Stimulated activated CD4-positive, alpha-beta T cell treated with anti-CD3 and anti-CD28 coated beads, Interleukin-4, amount 100 ng/mL, for 4 hours (primary cell): Measurements from ENCODE around the gene UFSP1.
A peak's percentile ranks its signal among the peaks of the same experiment; 100 is the strongest.

ENCODE experiments used
- DNase-seq, 2 experiments: peaks; one replicate each; pipeline ENCODE4 v3.0.0-alpha.2; 2020

The UFSP1 gene

DNA sequence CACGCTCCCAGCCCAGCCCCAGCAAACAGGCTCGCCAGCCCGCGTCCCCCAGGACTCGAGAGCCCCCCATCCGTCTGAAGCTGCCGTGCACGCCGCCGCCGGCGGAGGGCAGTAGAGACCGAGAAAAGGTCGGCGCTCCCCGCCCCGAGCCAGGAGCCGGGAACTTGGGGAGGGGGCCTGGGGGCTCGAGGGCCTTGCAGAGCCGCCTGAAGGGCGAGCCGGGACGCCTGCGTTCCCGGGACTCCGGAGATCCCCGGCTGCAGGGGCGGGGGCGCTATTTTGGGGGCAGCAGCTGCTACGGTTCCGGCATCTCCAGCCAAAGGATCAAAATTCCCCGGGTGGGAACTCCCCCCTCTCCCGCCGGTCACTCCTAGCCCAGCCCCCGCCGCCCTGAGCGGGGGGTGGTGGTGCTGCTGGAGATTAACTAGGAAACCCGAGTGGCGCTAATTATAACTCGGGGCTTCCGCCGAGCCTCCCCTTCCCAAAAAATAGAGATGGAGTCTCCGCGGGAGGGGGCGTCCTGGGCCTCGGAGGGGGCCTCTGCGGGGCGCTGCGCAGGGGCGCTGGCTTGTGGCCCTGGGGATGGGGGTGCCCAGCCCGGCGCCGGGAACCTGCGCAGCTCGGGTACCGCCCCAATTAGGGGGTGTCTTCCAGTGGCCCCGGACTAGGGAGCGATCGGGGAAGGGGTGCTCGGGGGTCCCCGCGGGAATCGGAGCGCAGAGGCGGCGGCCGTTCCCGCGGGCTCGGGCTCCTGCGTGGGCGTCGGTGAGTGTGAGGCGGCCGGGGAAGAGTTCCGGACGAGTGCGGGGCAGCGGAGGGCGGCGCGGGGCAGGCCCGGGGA is 5.6 kb upstream of the UFSP1 start:
- peak; percentile 39 to 63 for DNase-seq

DNA sequence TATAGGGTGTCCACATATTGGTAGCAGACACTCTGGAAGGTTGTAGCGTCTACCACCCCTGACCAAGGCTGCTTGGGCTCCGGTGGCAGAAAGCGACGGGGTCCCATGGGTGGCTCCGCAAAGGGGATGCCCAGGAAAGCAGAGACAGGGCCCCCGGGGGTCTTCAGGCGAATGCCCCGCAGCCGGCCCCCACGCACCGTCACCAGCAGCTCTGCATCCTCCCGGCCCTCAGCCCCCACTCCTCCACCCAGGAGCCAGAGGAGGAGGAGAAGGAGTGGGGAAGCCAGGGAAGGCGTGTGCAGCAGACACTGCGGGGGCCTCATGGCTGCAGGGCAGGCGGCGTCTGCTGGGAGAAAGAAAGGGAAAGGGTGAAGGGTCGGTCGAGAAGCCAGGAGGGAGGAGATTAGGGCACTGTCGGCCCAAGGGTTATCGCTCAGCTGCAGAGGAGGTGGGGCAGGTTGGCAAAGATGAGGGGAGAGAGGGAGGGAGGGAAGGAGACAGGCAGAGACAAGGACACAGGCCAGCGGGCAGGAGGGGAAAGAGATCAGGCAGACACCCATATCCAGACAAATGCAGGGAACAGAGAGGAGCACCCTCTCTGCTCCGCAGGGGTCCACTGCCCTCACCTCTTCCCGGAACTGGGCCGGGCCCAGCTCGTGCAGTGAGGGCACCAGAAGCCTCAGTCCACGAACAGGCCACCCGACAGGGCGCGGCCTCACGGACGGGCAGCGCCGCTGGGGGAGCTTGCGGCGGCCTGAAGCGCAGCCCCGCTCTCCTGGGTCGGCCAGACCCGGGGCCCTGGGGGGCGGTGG is 4.6 kb upstream of the UFSP1 start:
- DNase-seq = no peak

DNA sequence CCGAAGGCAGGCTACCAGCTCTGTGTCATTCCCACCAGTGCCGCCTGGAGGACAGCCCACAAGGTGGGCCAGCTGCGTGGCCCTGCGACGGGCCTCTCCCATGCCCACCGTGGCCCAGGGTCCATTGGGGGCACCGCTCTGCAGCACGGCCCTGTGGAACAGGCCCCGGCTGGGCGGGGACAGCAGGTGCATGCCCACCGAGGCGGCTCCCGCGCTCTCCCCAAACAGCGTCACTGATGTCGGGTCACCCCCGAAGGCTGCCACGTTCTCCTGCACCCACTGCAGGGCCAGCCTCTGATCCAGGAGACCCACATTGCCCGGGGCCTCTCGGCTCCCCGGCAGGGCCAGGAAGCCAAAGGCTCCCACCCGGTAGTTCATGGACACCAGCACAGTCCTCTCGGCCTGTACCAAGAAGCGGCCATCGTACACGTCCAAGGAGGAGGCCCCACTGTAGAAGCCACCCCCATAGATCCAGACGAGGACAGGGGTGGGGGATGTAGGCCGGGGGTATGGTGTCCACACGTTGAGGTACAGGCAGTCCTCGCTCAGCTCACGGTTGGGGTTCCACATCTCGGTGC is 3.9 kb upstream of the UFSP1 start:
- DNase-seq = no peak

DNA sequence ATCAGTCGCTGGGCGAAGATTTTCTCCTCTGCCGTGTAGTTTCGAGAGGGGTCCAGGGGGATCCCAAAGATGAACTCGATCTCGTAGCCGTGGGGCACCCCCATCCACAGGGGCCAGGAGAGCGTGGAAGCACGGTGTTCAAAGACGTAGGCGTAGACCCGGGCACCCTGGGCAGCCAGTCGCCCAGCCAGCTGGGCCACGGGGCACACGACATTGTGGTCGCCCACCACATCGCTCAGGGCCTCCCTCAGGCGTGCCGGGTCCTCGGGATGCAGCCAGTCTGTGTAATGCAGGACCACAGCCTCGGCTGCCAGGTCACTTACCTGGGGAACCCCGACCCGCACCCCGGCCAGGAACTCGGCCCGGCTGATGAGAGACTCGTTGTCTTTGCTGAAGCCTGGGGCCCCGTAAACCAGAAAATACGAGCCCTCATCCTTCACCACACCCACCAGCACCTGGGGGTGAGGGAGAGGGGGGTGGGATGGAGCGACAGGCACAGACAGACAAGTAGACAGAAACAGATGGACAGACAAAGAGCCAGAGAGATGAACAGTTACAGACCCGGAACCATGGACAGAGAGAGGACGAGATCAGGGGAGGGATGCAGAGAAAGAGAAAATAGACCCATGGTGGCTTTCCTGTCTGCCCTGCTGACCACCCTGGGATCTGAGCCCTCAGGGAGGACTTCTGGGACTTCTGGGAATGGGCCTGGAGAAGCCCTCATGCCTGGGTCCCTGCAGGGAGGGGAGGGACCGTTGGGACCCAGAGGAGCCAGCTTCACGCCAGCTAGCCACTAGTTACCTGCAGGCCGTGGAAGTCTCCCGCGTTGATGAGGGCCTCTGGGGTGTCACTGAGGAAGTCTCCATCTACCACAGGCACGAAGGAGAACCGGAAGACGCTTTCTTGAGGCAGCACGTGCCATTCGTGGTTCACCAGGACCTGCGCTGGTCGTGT is 3.1 kb upstream of the UFSP1 start:
- DNase-seq = no peak

DNA sequence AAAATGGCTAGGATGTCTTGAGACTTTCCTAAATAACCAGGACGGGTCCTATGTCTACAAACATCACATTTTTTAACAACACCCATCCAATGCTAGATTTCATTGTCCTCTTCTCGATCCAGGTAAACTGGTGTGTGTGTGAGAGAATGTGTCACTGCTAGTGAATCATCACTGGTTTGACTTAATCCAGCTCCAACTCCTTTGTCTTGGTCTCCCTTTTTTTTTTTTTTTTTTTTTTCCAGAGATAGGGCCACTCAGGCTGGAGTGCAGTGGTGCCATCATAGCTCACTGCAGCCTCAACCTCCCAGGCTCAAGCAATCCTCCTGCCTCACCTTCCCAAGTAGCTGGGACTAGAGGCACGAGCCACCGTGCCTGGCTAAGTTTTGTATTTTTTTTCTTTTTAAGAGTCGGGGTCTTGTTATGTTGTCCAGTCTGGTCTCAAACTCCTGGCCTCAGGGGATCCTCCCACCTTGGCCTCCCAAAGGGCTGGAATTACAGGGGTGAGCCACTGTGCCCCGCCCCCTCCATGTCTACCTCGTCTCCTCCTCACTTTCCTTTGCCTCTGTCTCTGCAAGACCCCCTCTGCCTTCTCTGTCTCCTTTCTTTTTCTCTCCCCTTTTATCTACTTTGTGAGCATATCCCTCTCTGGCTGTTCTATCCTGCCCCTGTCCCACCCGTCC is 2.2 kb upstream of the UFSP1 start:
- no peak for DNase-seq

DNA sequence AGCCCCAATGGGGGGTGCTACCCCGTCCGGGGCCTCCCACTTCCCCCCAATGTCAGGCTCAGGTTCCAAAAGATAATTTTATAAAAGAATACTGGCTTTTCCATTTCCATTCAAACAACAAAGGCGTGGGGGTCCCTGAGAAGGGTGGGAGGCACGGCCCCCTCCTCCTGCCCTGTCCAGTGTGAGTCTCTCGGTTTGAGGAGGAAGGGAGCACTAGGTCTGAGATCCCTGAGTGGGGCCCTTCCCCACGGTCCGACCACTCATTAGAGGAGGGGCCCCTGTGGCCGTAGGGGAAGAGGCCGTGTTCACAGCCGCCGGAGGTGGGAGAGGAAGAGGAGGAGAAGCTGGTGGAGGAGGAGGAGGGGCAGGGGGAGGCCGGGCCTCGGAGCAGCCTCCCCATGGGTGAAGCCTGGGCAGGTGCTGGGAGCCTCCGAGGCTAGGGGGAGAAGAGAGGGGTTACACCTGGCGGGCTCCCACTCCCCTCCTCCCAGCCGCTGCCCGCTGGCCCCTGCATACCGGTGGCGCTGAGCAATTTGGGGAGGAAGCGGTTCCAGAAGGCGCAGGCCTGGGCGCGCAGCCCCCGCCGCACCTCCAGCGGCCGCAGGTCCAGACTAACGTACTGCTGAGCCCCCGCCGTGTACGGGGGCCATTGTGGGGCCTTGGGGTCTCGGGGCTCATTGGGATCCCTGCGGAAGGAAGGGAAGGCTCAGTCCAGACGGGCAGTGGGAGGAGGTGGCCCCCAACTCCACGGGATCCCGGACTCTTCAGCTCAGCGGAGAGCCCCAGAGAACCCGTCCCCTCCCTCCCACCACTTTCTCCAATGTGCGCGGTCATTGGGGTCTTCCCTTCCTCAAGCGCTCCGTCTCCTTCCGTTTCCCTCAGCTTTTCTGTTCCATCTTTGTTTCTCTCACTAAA is 1.4 kb upstream of the UFSP1 start:
- DNase-seq = no peak

DNA sequence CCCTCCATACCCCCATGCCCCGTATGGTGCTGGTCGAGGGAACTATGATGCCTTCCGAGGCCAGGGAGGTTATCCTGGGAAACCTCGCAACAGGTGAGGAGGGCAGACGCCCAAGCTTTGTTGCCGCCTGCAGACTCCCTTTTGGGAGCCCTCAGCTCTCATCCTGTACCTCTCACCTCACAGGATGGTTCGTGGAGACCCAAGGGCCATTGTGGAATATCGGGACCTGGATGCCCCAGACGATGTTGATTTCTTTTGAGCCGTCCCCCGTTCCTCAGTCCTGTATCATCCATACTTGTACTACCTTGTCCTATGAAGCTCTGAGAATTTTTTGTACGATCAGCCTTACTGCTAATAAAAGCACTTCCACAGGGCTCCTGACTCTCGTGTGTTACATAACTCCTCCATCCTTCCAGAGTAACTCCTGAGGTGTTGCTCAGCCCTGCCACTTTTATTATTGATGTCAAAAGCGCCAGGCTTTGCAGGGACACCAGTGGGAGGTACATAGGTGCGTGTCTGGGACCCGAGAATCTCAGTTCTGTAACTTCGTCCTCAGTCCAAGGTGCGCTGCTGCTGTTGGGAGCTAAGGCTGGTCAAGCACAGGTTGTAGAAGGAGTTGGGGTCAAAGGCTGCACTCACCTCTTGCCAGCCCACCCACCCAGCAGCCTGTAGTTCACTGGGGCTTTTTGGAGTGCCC is 1.1 kb downstream of the UFSP1 start:
- DNase-seq = no peak

DNA sequence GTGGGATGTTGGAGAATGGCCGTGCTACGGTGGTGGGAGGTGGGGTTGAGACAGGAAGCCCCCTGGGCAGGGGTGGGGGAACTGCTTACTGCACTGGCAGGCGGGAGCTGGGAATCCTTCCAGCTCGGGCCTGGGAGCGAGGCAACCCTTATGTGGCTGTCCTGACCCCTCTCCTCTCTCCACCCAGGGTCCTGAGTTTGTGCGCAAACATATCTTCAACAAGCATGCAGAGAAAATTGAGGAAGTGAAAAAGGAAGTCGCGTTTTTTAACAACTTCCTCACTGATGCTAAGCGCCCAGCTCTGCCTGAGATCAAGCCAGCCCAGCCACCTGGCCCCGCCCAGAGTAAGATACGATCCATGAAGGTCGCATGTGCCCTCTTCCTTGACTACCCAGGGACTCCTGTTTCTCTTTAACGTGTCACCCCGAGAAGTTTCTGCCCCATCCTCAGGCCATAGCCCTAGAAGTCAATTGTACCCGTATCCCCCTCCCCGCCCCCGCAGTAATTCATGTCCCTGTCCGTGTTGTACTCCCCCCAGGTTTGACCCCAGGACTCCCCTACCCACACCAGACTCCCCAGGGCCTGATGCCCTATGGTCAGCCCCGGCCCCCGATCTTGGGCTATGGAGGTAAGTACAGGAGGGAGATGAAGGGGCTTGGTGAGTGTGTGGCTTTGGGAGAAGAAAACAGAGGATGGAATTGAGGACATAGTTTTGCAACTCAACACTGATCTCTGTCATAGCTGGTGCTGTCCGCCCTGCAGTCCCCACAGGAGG is 1.8 kb downstream of the UFSP1 start:
- peak in 1 of 2 experiments; percentile 40 for DNase-seq

DNA sequence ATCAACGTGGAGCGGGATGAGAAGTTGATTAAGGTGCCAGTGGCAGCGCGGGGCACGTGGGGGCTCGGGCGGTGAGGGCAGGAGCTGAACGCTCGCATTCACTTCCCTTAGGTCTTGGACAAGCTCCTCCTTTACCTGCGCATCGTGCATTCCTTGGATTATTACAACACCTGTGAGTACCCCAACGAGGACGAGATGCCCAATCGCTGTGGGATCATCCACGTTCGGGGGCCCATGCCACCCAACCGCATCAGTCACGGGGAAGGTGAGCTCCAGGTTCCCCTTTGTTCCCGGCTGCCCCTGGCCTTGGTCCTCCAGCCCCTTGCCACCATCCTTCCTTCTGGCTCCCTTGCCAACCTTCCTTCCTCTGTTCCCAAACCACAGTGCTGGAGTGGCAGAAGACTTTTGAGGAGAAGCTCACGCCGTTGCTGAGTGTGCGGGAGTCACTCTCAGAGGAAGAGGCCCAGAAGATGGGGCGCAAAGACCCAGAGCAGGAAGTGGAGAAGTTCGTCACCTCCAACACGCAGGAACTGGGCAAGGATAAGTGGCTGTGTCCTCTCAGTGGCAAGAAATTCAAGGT is 2.5 kb downstream of the UFSP1 start:
- no peak for DNase-seq

DNA sequence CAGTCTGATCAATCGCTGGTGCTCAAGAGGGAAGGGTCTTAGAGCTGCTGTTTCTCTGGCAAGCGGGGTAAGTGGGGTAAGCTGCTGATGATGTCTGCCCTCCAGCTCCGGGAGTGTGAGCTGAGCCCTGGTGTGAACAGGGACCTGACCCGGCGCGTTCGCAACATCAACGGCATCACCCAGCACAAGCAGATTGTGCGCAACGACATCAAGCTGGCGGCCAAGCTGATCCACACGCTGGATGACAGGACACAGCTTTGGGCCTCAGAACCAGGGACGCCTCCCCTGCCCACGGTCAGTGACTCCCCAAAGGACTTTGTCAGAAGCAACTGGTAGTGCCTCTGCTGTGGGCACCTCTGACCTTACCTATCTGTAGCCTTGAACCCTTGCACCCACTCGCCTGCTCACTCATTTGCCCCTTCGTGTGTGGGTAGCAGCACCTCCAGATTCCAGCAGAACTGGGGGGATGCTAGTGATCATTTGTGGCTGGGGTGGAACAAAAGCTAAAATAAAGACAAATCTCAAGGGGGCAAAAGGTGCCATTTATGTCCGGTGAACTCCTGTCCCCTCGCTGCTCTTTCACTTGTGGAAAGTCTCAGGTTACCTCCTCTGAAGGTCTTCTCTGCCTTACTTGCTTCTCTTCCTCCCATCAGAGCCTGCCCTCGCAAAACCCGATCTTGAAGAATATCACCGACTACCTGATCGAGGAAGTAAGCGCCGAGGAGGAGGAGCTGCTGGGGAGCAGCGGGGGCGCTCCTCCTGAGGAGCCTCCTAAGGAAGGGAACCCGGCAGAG is 3.2 kb downstream of the UFSP1 start:
- no peak for DNase-seq

DNA sequence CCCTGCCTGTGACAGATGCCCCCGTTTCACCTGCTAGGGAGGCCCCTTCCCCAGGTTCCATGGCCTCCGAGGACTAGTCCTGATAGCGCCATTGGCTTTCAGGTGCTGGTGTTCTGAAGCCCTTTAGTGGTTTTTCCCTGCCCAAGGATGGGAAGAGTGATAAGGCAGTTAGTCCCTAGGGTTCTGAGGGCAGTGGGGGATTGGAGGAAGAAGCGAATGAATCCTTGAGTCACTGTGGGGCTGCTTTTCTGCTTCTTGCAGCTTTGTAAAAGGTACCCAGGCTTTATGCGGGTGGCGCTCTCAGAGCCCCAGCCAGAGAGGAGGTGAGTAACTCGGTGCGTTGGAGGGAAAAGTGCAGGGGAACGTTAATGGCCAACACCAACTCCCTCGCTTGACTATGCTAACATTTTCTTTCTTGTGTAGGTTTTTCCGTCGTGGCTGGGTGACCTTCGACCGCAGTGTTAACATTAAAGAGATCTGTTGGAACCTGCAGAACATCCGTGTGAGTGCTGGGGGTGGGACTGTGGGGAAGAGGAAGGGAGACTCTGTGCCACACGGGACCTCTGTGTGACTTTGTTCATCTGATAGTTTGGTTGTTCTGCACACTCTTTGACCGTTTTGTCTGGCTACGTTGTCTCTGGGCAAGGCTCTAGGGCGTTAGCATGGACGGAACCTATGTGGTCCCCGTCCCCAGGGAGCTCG is 3.9 kb downstream of the UFSP1 start:
- DNase-seq = no peak

DNA sequence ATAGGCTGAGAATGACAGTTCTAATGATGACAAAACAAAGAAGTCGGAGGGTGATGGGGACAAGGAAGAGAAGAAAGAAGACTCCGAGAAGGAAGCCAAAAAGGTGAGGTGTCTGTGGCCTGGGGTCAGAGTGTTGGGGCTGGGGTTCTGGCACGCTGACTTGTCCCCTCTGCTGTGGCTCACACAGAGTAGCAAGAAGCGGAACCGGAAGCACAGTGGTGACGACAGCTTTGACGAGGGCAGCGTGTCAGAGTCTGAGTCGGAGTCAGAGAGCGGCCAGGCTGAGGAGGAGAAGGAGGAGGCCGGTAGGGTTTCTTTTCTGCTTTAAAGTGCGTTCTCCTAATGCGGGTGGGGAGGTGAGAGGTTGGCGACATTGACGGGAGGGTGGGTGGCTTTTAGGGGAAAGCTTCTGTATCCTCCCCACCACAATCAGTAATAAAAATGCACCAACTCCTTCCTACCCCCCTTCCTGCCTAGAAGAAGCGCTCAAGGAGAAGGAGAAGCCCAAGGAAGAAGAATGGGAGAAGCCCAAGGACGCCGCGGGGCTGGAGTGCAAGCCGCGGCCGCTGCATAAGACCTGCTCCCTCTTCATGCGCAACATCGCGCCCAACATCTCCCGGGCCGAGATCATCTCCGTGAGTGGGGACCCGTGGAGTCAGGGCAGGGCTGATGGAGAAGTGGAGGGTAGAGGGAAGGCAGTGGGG is 4.6 kb downstream of the UFSP1 start:
- DNase-seq = no peak

DNA sequence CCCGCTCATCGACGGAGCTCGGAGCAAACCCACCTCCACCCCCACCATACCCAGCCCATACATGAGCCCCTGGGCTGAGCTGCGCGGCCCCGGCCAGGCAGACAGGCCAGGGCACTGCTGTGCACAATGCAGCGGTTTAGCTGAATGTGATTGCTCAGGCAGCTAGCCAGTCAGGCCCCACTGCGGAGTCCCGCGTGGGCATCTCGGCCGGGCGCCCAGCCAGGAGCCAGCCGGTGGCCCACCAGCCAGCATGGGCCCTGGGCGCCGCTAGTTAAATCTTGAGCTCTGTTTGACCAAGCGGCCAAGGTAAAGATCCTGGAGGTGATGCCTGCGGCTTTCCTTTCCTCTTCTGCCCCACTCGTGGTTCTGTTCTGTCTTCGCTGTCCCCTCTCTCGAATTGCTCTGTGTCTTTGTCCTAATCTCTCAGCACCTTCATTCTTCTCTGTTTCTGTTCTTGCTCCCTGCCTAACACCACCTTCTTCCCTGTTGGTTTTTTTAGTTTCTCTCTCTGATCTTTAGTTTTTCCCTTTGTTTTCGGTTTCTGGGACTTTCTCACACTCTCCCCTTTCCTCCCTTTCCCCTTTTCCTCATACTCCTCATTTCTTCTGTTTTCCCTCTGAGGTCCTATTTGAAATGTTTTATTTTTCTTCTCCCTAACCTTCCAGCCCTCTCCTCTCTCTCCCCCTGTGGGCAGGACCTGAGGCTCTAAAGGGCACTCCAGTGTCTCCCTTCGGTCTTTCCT is 6.6 kb downstream of the UFSP1 start:
- DNase-seq = no peak

DNA sequence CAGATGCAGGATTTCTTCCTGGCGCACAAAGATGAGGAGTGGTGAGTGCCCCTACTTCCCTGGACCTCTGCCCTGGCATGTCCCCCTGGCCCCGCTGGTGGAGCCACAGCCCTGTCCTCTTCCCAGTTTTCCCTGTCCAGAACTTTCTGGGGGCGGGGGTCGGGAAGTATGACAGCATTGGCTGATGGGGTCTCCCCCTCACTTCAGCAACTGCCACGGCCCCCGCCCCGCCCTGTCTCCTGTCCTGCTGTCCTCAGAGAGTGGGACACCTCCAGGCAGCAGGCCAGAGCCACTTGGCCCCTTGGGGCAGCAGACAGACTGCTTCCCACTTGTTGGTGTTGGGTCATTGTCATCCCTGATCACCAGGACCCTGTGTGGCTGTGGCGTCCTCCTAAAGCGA is 7.3 kb downstream of the UFSP1 start:
- DNase-seq = no peak

DNA sequence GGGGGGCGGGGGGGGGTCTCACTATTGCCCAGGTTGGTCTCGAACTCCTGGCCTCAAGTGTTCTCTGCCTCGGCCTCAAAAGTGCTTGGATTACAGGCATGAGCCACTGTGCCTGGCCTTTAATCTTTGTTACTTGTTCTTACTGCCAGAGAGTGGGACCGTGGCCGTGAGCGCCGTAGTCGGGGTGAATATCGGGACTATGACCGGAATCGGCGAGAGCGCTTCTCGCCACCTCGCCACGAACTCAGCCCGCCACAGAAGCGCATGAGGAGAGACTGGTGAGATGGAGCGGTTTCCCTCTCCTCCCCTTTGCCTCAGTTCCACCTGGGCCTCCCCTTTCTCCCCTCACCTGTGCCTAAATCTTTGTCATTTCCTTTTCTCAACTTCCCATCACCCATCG is 8.4 kb downstream of the UFSP1 start:
- DNase-seq = no peak

DNA sequence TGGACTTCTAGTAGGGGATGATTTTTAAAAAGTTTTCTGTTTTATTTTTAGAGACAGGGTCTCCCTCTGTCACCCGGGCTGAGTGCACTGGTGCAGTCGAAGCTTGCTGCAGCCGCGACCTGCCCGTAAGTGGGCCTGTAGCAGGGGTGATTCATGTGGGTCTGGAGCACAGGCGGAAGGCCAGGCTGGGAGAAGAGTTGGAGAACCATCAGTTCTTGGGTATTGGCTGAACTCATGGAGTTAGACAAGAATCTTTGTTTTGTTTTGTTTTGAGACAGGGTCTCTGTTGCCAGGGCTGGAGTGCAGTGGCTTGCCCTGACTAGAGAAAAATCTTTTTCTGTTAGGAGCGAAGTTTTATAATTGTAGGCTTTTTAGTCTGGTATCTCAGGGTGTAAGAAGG is 8.9 kb downstream of the UFSP1 start:
- no peak for DNase-seq
